GM19372 (cell line): Measurements from ENCODE around the gene CDSN.

ENCODE experiments used
- ATAC-seq: cut with Tn5 transposase; IDR thresholded peaks from one replicate; pipeline ENCODE4 v1.9.1; 2021; ENCODE audit warnings: mild to moderate bottlenecking, low read depth, moderate library complexity; ENCODE audit not compliant: unreplicated experiment

The CDSN gene

DNA sequence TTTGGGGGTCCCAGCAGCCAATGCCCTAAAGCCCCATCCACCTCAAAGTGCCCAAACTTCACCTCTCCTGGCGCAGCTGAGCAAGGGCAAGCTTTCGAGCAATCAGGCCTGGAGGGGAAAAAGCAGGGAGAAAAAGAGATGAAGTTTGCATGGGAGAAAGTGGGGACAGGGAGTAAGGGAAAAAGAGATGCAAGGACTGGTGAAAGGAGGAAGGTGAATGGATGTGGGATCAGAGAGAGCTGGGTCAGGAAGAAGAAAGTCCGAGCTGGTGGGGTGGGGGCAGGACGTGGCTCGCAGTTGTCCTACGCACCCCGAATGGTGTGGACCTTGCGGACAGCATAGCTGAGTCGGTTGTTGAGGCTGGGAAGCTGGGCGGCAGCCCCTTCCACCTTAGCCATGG is 25.1 kb upstream of the CDSN start:
- ATAC-seq, result no peak

DNA sequence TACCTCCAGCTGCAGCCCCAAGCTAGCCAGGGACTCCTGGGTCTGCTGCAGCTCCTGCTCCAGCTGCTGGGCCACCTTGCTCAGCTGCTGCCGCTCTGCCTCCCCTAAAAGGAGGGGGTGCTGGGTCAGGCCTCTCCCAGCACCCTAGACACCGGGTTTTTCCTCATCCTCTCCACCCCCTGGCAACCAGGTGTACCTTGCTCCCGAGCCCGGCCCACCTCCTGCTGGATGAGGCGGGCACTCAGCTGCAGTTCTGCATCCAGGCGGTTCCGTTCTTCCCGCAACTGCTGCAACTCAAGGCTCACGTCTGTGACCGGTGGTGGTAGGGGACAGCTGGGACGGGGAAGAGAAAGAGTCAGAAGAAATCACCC is 24.7 kb upstream of the CDSN start:
- ATAC-seq, result no peak

DNA sequence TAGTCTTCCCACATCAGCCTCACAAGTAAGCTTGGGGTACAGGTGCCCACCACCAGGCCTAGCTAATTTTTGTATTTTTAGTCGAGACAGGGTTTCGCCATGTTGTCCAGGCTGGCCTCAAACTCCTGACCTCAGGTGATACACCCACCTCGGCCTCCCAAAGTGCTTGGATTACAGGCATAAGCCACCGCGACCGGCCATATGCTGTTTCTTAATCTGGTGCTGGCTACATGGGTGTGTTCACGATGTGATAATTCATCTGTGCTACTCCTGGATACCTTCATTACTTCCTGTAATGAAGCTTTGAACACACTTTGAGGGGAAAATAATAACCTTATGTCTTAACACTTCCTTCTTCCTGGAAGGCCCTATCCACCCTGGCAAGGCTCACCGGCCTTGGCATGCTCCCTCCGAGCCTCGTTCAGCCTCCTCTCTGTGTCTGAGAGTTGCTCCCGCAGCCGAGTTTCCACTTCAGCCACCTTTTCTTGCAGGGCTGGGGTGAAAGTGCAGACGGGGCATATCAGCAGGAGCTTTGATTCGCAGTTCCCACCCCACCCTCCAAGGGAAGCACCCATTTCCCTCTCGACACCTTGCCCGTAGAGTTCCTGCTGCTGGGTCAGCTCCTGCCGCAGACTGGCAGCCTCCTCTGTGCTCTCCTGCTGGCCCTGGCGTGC is 24.2 kb upstream of the CDSN start:
- ATAC-seq, result no peak

GRCh38 chr6:31143148-31143547 is 22.9 kb upstream of the CDSN start:
- no peak for ATAC-seq

GRCh38 chr6:31142361-31142761 is 22.1 kb upstream of the CDSN start:
- ATAC-seq, result no peak

DNA sequence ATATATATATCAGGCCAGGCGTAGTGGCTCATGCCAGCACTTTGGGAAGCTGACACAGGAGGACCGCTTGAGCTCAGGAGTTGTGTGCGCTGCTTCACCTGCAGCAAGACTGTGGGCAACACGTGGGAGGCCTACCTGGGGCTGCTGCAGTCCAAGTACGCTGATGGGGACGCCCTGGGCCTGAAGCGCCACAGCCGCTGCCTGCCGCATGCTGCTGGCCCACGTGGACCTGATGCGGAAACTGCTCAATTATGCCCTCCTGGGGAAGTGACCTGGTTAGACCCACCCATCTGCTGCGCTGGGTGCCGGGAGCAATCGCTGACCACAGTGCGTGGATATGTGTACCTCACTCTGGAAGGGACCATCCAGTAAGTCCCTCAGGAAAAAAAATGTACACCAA is 20.4 kb upstream of the CDSN start:
- no peak for ATAC-seq

DNA sequence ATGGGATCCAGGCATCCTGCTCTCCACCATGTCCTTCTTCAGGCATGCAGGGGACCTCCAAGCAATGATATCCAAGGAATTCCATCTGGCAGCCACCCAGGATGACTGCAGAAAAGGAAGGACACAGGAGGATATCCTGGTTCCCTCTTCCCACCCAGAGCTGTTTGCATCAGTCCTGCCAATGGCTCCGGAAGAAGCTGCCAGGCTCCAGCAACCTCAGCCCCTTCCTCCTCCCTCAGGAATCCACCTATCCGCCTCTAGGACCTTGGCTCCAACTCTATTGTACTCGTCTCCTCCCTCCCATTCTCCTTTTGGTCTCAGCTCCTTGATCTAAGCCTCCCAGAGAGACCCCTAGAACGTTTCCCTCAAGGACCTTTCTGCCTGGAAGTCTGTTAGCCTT is 19.4 kb upstream of the CDSN start:
- ATAC-seq, result no peak

GRCh38 chr6:31138982-31139381 is 18.7 kb upstream of the CDSN start, which contains the start of gene PSORS1C2:
Gene PSORS1C2 (minus strand): TSS chr6:31139066. CDS start chr6:31139026, 40 bp downstream.
- ATAC-seq, result no peak

GRCh38 chr6:31135710-31136109 is 15.5 kb upstream of the CDSN start:
- ATAC-seq, result no peak

DNA sequence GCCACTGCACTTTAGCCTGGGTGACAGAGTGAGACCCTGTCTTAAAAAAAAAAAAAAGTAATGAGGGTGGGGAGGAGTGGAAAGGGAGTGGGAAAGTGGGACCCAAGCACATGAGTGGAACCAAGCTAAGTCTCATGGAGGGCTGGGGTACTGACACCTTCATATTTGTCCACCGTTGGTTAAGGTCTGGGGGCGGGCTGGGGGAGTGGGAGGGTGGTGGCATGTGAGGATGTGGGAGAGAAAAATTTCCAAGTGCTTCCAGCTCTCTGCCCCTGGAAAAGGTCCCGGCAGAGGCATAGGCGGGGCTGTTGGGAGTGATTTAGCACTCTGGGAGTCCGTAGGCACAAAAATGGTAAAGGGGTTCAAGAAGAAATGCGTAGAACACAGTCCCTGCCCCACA is 12.6 kb upstream of the CDSN start:
- ATAC-seq, result no peak

DNA sequence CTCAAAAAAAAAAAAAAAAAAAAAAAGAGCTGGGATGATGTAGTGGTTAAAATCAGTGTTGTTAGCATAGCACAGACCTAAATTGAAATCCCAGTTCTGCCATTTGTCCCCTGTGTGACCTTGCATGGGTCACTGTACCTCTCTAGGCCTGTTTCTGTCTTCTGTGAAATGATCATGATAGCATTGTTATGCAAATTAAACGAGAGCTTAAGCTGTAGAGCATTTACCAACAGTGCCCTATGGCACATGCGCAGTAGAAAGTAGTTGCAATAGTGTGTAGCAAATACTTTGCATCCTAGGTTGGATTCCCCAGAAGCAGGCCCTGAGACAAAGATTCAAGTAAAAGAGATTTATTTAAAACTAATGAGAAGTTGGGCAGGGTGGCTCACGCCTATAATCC is 11.3 kb upstream of the CDSN start:
- no peak for ATAC-seq

- no peak for ATAC-seq
Observed at GRCh38 chr6:31130751-31131150, 10.5 kb upstream of the CDSN start.

- ATAC-seq, result no peak
Observed at GRCh38 chr6:31129130-31129529, 8.9 kb upstream of the CDSN start.

DNA sequence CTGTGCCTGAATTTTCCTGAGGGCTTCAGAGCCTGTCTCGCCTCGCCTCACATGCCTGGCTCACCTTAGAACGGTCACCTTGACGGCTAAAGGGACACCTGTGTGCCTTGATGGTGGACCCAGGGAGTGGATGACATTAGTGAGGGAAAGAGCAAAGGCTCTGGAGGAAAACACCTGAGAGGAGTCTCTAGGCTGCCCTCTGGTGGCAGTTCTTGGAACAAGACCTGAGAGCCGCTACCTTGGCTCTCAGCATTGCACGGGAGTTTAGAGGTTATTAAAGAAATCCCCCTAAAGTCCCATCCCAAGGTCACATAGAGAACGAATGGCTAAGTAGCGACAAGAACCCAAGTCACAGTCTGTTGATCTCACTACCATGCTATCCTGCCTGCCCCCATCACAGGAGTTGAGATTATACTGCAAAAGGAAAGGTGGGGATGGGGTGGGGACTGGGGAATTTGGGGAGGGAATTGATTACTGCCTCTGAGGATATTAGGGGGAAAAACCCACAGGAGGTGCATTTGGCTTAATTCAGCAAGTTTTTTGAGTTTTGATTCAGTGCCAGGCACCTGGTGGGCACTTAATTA is 7.9 kb upstream of the CDSN start:
- no peak for ATAC-seq

- no peak for ATAC-seq
Observed at GRCh38 chr6:31126396-31127175, 6.3 kb upstream of the CDSN start.

DNA sequence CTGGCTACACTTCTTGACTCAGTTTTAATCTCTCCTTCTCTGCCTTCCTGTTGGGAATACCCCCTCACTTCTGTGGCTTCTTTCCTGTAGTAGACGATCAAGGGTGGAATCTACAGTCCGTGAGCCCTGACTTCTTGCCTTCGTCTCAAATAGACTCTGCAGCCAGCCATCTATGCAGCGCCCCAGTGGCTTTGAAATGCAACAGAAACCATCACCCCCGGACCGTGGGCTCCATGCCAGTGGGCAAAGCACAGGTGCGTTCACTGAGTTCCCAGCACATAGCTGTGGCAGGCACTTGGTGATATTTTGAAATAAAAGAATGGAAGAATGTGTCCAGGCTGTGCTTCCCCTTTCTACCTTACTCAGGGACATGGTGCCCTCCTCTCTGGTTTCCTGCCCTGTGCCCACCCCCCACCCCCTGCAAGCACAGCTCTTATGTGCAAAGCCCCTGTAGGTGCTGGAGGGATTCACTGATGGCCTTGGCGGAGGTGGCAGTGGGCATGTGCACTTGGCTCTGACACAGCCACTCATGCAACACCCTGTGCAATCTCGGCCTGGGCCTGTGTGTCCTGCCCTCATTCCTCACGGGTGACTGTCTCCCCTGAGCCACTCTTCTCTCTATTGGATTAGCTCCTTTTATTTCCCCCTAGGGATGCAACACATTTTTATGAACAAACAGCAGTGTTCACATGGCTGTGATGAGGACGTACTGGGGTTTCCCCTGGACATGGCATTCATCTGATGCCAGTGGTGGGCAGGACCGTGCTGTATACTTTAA is 5.5 kb upstream of the CDSN start:
- no peak for ATAC-seq

DNA sequence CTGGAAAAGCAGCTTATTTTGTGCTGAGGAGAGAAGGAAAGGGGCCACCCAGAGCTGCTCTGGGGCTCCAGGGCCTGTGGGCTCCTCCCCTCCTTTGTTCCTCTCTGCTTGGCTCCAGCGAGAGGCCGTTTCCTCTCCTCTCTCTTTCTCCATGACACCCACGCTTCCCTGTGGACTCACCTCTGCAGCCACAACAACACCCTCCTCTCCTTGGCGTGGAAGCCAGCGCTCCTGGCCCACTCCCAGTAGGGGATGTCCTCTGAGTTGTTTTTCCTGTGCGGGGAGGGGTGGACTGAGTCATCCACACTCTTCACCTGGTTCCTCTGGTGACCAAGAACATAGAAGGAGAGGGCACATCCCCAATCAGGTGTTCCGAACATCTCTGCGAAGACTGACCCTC is 4.9 kb upstream of the CDSN start:
- no peak for ATAC-seq

DNA sequence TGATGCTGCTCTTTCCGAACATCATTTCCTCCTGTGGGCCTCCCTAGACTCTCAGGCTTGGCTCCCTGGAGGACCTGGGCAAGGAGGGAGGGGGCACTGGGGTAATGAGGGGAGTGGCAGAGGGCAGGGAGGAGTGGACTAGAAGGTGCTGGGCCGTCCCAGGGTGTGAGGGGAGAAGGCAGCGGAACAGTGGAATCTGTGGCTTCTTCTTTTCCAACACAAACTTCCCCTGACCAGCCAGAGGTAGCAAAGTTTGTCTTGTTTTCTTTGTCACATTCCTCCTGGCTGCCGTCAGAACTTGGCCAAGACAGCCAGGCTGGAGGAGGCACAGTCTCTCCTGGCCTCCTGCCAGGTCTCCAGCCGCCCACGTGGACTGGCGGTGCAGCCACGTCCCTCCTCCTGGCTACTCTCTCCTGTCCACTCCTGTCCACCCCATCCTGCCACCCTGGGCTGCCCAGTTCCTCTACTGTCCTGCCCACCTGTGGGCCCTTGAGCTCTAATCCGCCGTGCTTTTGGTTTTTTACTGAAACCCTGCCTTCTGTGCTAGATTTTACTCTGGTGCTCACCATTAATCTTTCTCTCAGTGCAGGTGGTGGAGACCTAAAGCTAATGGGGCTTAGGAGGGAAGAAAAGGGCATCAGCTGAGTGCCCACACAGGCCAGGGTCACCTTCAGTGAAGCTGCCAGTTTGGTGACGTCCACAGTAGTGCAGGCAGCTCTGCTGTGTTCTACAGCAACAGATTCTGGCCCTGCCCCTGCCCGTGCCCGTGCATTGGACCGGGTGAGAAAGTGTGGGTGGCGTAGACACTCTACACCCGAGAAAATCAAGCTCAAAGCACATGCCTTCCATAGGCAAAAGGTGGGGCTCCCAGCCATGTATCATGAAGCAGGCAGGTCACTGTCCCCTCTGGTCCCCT is 2.8 kb upstream of the CDSN start:
- no peak for ATAC-seq

GRCh38 chr6:31121131-31121790 is 1.0 kb upstream of the CDSN start:
- no peak for ATAC-seq

- no peak for ATAC-seq
Observed at GRCh38 chr6:31118178-31118577, 2.1 kb downstream of the CDSN start.
